GM21619 (cell line): ENCODE data around the gene LHFPL2.
"Not testable (repeated sequence)": the region's sequence is repeated elsewhere in the genome, so short reads cannot be mapped to it uniquely, and the experiment has no call there.

Source experiments
- ATAC-seq: cut with Tn5 transposase; IDR thresholded peaks from one replicate; pipeline ENCODE4 v1.9.1; 2021; ENCODE audit not compliant: unreplicated experiment

LHFPL2 gene

DNA sequence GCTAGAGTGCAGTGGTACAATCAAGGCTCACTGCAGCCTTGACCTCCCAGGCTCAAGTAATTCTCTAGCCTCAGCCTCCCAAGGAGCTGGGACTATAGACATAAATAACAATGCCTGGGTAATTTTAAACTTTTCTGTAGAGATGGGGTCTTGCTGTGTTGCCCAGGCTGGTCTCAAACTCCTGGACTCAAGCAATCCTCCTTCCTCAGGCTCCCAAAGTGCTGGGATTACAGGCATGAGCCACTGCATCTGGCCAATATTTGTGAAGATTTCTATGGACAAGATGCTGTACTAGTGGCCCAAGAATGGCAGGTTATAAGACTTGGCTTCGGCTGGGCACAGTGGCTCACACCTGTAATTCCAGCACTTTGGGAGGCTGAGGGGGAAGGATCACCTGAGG is 18.4 kb upstream of the LHFPL2 start:
- not testable (repeated sequence) for ATAC-seq

DNA sequence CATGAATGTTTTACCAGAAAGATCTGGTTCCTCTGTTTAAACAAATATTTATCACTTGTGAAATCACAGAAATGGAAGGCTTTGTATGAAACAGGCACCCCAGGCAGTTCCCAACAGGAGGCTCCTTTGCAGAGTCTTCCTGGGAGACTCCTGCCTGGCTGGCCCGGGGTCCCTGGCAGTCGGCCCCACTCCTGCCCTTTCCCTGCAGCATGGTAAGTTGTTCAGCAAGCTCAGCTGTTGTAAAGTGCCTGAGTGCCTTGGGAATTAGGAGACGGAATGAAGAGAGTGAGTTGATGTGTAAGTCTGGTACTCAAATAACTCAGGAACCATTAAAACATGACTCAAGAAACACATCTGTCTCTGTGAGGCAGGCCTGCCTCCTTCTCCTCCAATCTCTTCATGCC is 17.5 kb upstream of the LHFPL2 start:
- ATAC-seq, result no peak

GRCh38 chr5:78665534-78665933 is 17.0 kb upstream of the LHFPL2 start:
- no peak for ATAC-seq

DNA sequence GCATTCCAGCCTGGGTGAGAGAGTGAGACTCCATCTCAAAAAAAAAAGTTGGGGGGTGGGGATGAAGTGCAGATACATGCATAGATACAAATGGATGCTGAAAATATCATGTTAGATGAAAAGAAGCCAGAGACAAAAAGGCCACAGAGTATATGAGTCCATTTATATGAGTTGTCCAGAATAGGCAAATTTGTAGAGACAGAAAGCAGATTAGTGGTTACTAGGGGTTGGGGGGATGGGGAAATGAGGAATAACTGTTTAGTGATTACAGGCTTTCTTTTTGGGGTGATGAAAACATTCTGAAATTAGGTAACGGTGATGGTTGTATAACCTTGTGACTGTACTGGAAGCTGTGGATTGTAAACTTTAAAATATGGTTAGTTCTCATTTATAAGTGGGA is 13.8 kb upstream of the LHFPL2 start:
- ATAC-seq, result no peak

DNA sequence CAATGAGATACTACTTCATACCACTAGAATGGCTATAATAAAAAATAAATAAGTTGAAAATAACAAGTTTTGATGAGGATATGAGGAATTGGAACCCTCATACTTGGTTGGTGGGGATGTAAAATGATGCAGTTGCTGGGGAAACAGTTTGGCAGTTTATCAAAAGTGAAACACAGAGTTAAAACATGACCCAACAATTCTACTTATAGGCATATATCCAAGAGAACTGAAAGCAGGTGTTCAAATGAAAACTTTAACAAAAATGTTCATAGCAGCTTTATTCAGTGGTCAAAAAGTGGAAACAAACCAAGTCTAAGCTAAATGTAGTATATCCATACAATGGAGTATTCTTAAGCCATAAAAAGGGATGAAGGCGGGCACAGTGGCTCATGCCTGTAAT is 13.1 kb upstream of the LHFPL2 start:
- peak; percentile 86 for ATAC-seq

GRCh38 chr5:78661044-78661443 is 12.5 kb upstream of the LHFPL2 start:
- no peak for ATAC-seq

- no peak for ATAC-seq
Measured at GRCh38 chr5:78660401-78660800, 11.8 kb upstream of the LHFPL2 start.

- ATAC-seq, result no peak
Measured at GRCh38 chr5:78659714-78660113, 11.1 kb upstream of the LHFPL2 start.

- ATAC-seq, result no peak
Measured at GRCh38 chr5:78659114-78659513, 10.5 kb upstream of the LHFPL2 start.

DNA sequence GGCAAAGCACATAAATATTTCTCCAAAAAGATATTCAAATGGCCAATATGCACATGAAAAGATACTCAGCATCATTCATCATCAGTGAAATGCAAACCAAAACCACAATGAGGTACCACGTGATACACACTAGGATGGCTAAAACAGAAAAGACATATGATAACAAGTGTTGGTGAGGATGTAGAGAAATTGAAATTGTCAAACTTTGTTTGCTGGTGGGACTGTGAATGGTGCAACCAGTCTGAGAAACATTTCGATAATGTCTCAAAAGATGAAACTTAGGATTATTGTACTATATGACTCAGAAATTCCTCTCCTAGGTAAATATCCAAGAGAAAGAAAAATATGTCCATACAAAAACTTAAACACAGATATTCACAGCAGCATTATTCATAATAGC is 8.6 kb upstream of the LHFPL2 start:
- ATAC-seq, result no peak

DNA sequence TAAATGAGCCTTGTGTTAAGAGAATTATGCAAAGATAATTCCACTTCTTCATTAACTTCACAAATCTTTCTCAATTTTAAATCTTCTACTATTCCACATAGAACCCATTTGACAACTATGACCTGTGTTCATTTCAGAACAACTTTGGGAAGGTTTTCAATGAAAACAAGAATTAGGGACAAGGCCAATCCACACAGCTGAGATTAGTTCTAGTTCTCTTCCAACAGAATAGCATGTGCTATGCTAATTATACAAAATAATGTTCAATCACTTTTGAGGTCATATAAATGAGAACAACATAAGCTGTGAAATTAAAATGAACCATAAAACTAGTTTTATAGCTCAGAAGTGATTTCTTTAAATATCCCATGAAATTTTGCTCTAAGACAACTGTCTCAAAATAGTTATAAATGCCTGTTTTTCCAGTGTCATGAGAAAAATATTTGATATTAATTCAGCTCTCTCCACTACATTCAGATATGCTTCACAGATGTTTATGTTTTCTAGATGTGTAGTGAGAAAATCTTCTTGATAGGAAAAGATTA is 7.2 kb upstream of the LHFPL2 start:
- no peak for ATAC-seq

- no peak for ATAC-seq
Measured at GRCh38 chr5:78654386-78654785, 5.8 kb upstream of the LHFPL2 start.

GRCh38 chr5:78653681-78654366 is 5.3 kb upstream of the LHFPL2 start:
- no peak for ATAC-seq

DNA sequence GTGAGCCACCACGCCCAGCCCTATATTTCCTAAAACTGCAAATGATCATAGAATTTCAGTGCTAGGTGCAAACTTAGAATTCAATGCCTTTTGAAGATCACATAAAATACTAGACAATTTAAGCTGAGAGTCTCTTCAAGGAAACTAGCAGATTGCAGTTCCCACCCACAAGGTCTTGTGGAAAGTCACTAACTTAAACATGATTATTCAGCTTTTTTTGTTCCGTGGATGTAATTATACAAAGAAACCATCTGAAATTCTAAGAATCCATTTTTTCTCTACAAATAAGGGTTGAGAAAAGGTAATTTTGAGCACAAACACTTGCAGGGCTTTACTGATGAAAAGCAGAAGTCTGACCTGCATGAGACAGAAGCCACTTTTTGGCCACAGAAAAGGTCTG is 4.5 kb upstream of the LHFPL2 start:
- ATAC-seq, result no peak

DNA sequence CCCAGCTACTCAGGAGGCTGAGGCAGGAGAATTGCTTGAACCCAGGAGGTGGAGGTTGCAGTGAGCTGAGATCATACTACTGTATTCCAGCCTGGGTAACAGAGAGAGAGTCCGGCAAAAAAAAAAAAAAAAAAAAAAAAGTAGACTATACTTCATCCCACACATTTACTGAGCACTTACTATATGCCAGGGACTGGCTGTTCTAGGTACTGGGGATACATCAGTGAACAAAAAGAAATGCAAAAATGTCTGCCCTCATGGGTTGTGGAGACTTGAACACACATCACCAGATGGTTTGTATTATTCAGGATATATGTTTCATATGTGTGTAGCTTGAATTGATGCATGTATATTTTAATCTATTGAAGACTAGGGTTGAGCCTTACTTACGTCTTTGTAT is 2.9 kb upstream of the LHFPL2 start:
- no peak for ATAC-seq

DNA sequence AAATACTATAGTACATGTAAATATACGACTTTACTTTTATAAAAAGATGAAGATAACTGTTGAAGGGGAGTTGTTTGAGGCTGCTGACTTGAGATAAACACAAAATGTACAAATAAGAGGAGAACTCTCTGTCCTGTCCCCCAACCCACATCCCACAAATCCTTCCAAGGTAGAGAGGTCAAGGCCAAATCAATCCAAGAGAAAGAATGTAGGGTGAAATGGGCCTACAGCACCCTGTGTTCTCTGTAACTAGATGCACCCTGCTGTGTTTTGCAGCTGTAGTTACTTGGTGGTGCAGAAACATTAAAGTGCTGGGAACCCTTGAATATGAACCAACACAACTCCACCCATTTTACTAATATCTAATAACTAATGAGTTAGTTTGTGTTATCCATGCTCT is 2.0 kb upstream of the LHFPL2 start:
- no peak for ATAC-seq

DNA sequence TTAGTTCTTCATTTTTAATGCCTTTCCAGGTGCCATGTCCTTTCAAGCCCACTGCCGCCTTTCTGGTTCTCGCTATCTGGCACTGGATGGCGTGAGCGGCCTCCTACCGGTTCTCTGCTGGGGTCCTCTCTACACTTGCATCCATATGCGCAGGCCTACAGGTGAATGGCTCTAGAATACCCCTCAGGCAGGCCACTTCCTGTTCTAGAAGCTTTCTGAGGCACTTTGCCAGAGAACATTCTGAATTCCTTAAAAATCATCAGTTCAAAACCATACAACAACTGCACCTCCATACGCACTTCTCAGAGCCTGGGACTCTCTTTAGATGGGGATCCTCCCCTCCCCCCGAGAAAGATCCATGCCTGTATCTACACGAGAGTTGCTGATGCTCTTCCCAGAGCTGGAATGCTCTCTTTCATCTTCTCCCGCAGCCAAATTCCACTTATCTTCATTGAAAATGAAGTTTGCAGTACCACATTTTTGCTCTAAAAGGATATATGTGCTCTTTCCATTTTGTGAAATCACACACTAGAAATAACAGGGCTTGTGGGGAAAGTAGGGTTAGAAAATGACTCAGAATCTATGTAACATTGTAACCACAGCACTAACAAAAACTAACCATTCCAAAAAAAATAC is 1.4 kb upstream of the LHFPL2 start:
- ATAC-seq, result no peak

DNA sequence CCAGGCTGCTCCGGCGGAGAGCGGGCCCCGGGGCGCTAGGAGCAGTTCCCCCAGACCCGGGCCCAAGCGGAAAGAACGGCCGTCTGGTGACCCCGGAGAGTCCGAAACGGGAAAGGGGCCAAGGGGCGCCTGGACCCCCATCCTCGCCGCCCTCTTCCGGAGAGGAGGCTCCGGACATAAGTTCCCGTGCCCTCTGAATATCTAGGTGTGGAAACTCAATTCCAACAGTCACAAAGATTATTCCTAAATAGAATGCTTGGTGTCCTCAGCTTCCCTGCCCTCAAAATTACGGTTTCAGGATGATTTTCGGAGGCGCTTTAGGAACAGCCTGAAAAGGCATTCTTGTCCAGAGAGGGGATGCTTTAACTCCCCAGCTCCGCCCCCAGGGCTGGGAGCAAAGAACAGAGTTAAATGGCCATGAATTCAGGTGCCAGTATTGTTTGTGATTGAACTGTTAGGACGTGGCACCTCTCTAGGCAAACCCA is 681 bp upstream of the LHFPL2 start:
- no peak for ATAC-seq

- peak; percentile 31 for ATAC-seq
Measured at GRCh38 chr5:78647838-78648358, 674 bp downstream of the LHFPL2 start.

DNA sequence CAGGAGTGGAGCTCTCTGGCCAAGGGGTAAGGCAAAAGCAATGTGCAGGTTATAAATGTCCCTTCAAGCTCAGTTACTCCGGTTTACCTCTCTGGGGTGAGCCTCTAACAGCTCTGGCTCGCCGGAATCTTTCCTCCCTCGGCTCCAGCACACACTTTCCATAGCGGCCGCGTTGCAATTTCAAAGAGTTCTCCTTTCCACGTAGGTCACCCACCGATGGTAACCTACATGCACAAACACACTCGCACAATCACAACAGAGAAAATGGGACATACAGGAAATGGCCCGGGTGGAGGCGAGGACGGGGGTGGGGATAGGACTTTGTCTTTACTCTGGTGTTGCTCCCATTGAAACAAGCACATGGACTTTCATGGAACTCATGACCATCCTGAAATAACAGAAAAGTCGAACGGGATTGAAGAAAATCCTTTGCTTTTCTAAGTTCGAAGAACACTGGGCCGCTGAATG is 1.2 kb downstream of the LHFPL2 start:
- ATAC-seq, result no peak

- ATAC-seq, result no peak
Measured at GRCh38 chr5:78644741-78645300, 3.8 kb downstream of the LHFPL2 start.

DNA sequence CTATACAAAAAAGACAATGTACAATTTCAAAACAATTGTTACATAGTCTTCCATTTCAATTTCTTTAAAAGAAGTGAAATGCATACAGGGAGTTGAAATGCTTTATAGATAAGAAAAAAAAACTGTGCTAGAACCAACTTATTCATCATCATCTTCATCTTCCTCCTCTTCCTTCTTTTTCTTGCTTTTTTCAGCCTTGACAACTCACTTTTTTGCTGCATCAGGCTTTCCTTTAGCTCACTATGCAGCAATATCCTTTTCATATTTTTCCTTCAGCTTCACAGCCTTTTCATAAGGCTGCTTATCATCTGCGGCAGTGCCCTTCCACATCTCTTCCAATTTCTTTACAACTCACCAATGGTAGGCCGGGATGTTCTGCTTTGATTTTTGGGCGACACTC is 4.4 kb downstream of the LHFPL2 start:
- ATAC-seq, result no peak
